ENCODE measurements around the gene PRKAR2A.
"Not testable (repeated sequence)": the region's sequence is repeated elsewhere in the genome, so short reads cannot be mapped to it uniquely, and the experiment has no call there.

DNA sequence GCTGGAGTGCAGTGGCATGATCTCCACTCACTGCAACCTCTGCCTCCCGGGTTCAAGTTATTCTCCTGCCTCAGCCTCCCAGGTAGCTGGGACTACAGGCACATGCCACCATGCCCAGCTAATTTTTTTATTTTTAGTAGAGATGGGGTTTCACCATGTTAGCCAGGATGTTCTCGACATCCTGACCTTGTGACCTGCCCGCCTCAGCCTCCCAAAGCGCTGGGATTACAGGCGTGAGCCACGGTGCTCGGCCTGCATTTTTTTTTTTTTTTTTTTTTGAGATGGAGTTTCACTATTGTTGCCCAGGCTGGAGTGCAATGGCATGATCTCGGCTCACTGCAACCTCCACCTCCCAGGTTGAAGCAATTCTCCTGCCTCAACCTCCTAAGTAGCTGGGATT lies 69.1 kb downstream of the PRKAR2A start:
- TF ChIP-seq, protein P1, sequence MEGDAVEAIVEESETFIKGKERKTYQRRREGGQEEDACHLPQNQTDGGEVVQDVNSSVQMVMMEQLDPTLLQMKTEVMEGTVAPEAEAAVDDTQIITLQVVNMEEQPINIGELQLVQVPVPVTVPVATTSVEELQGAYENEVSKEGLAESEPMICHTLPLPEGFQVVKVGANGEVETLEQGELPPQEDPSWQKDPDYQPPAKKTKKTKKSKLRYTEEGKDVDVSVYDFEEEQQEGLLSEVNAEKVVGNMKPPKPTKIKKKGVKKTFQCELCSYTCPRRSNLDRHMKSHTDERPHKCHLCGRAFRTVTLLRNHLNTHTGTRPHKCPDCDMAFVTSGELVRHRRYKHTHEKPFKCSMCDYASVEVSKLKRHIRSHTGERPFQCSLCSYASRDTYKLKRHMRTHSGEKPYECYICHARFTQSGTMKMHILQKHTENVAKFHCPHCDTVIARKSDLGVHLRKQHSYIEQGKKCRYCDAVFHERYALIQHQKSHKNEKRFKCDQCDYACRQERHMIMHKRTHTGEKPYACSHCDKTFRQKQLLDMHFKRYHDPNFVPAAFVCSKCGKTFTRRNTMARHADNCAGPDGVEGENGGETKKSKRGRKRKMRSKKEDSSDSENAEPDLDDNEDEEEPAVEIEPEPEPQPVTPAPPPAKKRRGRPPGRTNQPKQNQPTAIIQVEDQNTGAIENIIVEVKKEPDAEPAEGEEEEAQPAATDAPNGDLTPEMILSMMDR (IDR thresholded peaks at IDR 0.05) = not testable (repeated sequence)
- TF ChIP-seq EP300 (IDR thresholded peaks at IDR 0.05; ENCODE audit: borderline replicate concordance in 1 of 2, low read depth in 1 of 2, low read length in 1 of 2); TCF12 (IDR thresholded peaks at IDR 0.05); TAF1 (IDR thresholded peaks at IDR 0.05; ENCODE audit: borderline replicate concordance, low read depth, low read length); POLR2AphosphoS5 (IDR thresholded peaks at IDR 0.05; ENCODE audit: low read depth, low read length); EZH2phosphoT487 (IDR thresholded peaks at IDR 0.05; ENCODE audit: borderline replicate concordance, low read depth); GABPA (IDR thresholded peaks at IDR 0.05; ENCODE audit: low read depth): not testable (repeated sequence)
- TF ChIP-seq, protein P2, sequence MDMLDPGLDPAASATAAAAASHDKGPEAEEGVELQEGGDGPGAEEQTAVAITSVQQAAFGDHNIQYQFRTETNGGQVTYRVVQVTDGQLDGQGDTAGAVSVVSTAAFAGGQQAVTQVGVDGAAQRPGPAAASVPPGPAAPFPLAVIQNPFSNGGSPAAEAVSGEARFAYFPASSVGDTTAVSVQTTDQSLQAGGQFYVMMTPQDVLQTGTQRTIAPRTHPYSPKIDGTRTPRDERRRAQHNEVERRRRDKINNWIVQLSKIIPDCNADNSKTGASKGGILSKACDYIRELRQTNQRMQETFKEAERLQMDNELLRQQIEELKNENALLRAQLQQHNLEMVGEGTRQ (IDR thresholded peaks at IDR 0.05; ENCODE audit: borderline replicate concordance, low read depth, low read length) = not testable (repeated sequence)
